OCI-LY7 (cell line): ENCODE data around the gene TCL1B. TPM values are rescaled to one million over a fixed set of nuclear protein-coding genes. Genes with fewer than 3 reads are reported as not detected.
"Not testable (repeated sequence)": the region's sequence is repeated elsewhere in the genome, so short reads cannot be mapped to it uniquely, and the experiment has no call there.

ENCODE experiments used
- BruUV-seq: library from RNA; stranded (reverse); fragments of 400-500 nt; replicated peaks from 2 replicates; lab custom pipeline; 2021; lab: Mats Ljungman, UMichigan
- CTCF ChIA-PET: fragments of 300-600 bp; sonication (Branson Sonifier 250); formaldehyde crosslinking; loops from one replicate; lab custom pipeline; 2022; ENCODE audit warnings: antibody characterized with exemption; ENCODE audit not compliant: unreplicated experiment; lab: Charles Lee
- POLR2A ChIA-PET: fragments of 300-600 bp; sonication (Branson Sonifier 250); formaldehyde crosslinking; loops from one replicate; lab custom pipeline; 2022; ENCODE audit warnings: antibody characterized with exemption; lab: Charles Lee
- DNase-seq: peaks from one replicate; pipeline ENCODE4 v3.0.0-alpha.2; 2015; ENCODE audit warnings: low spot score
- H2AFZ ChIP-seq: fragments of 200-600 bp; sonication (generic), shearing (Covaris generic); 2 replicates; pipeline ENCODE4 v1.6.1; 2014; ENCODE audit warnings: mild to moderate bottlenecking, antibody characterized with exemption, low read length, moderate library complexity
- H3K27ac ChIP-seq: fragments of 200-600 bp; sonication (generic); 2 replicates; pipeline ENCODE4 v1.5.1; 2014; ENCODE audit warnings: mixed run types, low read depth, mild to moderate bottlenecking, moderate library complexity, low read length, inconsistent platforms; ENCODE audit not compliant: poor library complexity, severe bottlenecking
- H3K36me3 ChIP-seq: fragments of 200-600 bp; sonication (generic); 2 replicates; pipeline ENCODE4 v1.6.1; 2014; ENCODE audit warnings: mild to moderate bottlenecking, antibody characterized with exemption, low read length, moderate library complexity, mixed read lengths; ENCODE audit not compliant: insufficient read depth
- H3K4me1 ChIP-seq: fragments of 200-600 bp; sonication (generic); 2 replicates; pipeline ENCODE4 v1.5.1; 2014; ENCODE audit warnings: mild to moderate bottlenecking, low read length; ENCODE audit not compliant: insufficient read depth, poor library complexity, severe bottlenecking
- H3K4me2 ChIP-seq: fragments of 200-600 bp; sonication (generic); 2 replicates; pipeline ENCODE4 v1.6.1; 2014; ENCODE audit warnings: mild to moderate bottlenecking, low read length
- H3K4me3 ChIP-seq: fragments of 200-600 bp; sonication (generic); 2 replicates; pipeline ENCODE4 v1.5.1; 2014; ENCODE audit warnings: mild to moderate bottlenecking, low read depth, low read length; ENCODE audit not compliant: poor library complexity, severe bottlenecking
- H3K79me2 ChIP-seq: fragments of 200-600 bp; sonication (generic); 2 replicates; pipeline ENCODE4 v1.6.1; 2016; ENCODE audit warnings: low read depth, mild to moderate bottlenecking, low read length, moderate library complexity, mixed read lengths; ENCODE audit not compliant: insufficient read depth
- H3K9me2 ChIP-seq: fragments of 200-600 bp; sonication (generic); 2 replicates; pipeline ENCODE4 v1.6.1; 2016; ENCODE audit warnings: mild to moderate bottlenecking, low read length, mixed read lengths; ENCODE audit not compliant: insufficient read depth
- H3K9me3 ChIP-seq: fragments of 200-600 bp; sonication (generic); 2 replicates; pipeline ENCODE4 v1.6.1; 2014; ENCODE audit warnings: mild to moderate bottlenecking, mixed run types, low read length, mixed read lengths
- H4K20me1 ChIP-seq: fragments of 200-600 bp; sonication (generic); 2 replicates; pipeline ENCODE4 v1.6.1; 2014; ENCODE audit warnings: mild to moderate bottlenecking, antibody characterized with exemption, low read length, moderate library complexity, mixed read lengths; ENCODE audit not compliant: insufficient read depth
- CTCF ChIP-seq: fragments of 200-600 bp; sonication (generic); conservative IDR thresholded peaks from 2 replicates; pipeline ENCODE4 v1.5.1; 2014; ENCODE audit warnings: mild to moderate bottlenecking, antibody characterized with exemption, low read length, moderate library complexity, mixed read lengths
- EZH2phosphoT487 ChIP-seq: fragments of 200-600 bp; sonication (generic); IDR thresholded peaks from 2 replicates; pipeline ENCODE4 v1.6.1; 2018; ENCODE audit warnings: low read depth, borderline replicate concordance, mild to moderate bottlenecking, mixed run types, antibody characterized with exemption, low read length, moderate library complexity, mixed read lengths
- intact Hi-C: fragments of 100-400 bp; cut with micrococcal nuclease; formaldehyde crosslinking; loops from one replicate; pipeline ENCODE4 v1.10.0; 2022; ENCODE audit not compliant: unreplicated experiment
- total RNA-seq, 2 experiments: library from RNA; depleted of rRNA in 1 of 2; stranded (reverse); fragments of >200 nt in 1 of 2; shearing (Covaris generic) in 1 of 2; gene quantifications; 2 replicates each; pipeline ENCODE4 v1.2.3, GENCODE V29; 2014 to 2022

The TCL1B gene
- total RNA-seq, 2 experiments from 2014 or later: 5.6 to 75.2 TPM

GRCh38 chr14:95664546-95664945 is 21.7 kb upstream of the TCL1B start:
- CTCF ChIA-PET: interaction anchor here (0.6 to 5.3 kb wide), 12 partner anchors 9 to 58 kb away, joined by 3 to 26 read pairs (median 6); partner anchors contain the start of gene TCL1A

GRCh38 chr14:95665530-95665929 is 20.7 kb upstream of the TCL1B start:
- not testable (repeated sequence) for H3K79me2 ChIP-seq, H2AFZ ChIP-seq, H3K9me2 ChIP-seq, H4K20me1 ChIP-seq, BruUV-seq, H3K9me3 ChIP-seq
- peak overlapping the region; percentile 79 for H3K4me2 ChIP-seq
- H3K4me1 ChIP-seq: peaks cover 99% of the 10 kb centered on the region
- H3K36me3 ChIP-seq: peaks cover 10% of the 10 kb centered on the region
- intact Hi-C loops: loop anchor here (1.0 to 10.0 kb wide), 6 partner anchors 31 to 1711 kb away; no protein-coding TSS in a partner anchor
- CTCF ChIA-PET: interaction anchor here (0.6 to 5.3 kb wide), 15 partner anchors 10 to 1605 kb away, joined by 3 to 26 read pairs (median 4); partner anchors contain the start of gene TCL1A
- peak overlapping the region; percentile 60 for H3K4me3 ChIP-seq
- POLR2A ChIA-PET: interaction anchor here (0.6 to 13.1 kb wide), 19 partner anchors 9 to 224 kb away, joined by 3 to 235 read pairs (median 6); partner anchors contain the start of genes TCL1A and TCL1B
- peak; percentile 72 for TF ChIP-seq CTCF
- DNase-seq: peak; percentile 94
- peak overlapping the region; percentile 98 for H3K27ac ChIP-seq

More at GRCh38 chr14:95664546-95664945, 21.7 kb upstream of the TCL1B start:
- no TSS peak for BruUV-seq
- POLR2A ChIA-PET: interaction anchor here (0.6 to 13.1 kb wide), 14 partner anchors 10 to 729 kb away, joined by 3 to 235 read pairs (median 10); partner anchors contain the start of genes TCL1A and TCL1B
- H3K9me3 ChIP-seq: no peaks in the 10 kb centered on the region
- no peak for TF ChIP-seq CTCF
- TF ChIP-seq EZH2phosphoT487: no peak
- DNase-seq: peak; percentile 98
- peaks cover 9% of the 10 kb centered on the region; the same call in 1 of the 2 replicates for H3K79me2 ChIP-seq
- no peaks in the 10 kb centered on the region for H4K20me1 ChIP-seq
- peaks cover 10% of the 10 kb centered on the region for H3K36me3 ChIP-seq
- H3K27ac ChIP-seq: peak overlapping the region; percentile 98
- peaks cover 99% of the 10 kb centered on the region for H3K4me1 ChIP-seq
- peak overlapping the region; percentile 60 for H3K4me3 ChIP-seq
- peak overlapping the region; percentile 79 for H3K4me2 ChIP-seq
- H2AFZ ChIP-seq: no peak overlapping the region
- intact Hi-C loops: loop anchor here (1.0 to 10.0 kb wide), 4 partner anchors 50 to 1710 kb away; no protein-coding TSS in a partner anchor
- no peaks in the 10 kb centered on the region for H3K9me2 ChIP-seq

- Histone ChIP-seq H3K27ac (peak overlapping the region; percentile 98), H3K4me2 (peak overlapping the region; percentile 79), H3K4me1 (peaks cover 99% of the 10 kb centered on the region), H3K36me3 (peaks cover 11% of the 10 kb centered on the region), H4K20me1 (no peaks in the 10 kb centered on the region), H2AFZ (no peak overlapping the region), H3K4me3 (peak overlapping the region; percentile 58), H3K9me2 (no peaks in the 10 kb centered on the region), H3K9me3 (no peaks in the 10 kb centered on the region), H3K79me2 (peaks cover 9% of the 10 kb centered on the region; the same call in 1 of the 2 replicates)
- peak; percentile 36 for DNase-seq
- intact Hi-C loops: loop anchor here (2.0 to 10.0 kb wide), 3 partner anchors 100 to 1712 kb away; no protein-coding TSS in a partner anchor
- ChIA-PET CTCF (interaction anchor here (0.8 to 5.3 kb wide), 8 partner anchors 9 to 179 kb away, joined by 3 to 26 read pairs (median 5); partner anchors contain the start of gene TCL1A), POLR2A (interaction anchor here (1.0 to 13.1 kb wide), 12 partner anchors 8 to 54 kb away, joined by 3 to 235 read pairs (median 8); partner anchors contain the start of gene TCL1B)
- no TSS peak for BruUV-seq
- TF ChIP-seq CTCF: no peak
Observed at GRCh38 chr14:95666450-95666849, 19.8 kb upstream of the TCL1B start.
